SH-SY5Y (cell line): ENCODE results near the gene TAPBP.

Source experiments
- GATA2 ChIP-seq: IDR thresholded peaks from 2 replicates; pipeline ENCODE4 v1.6.1; 2011; ENCODE audit warnings: mild to moderate bottlenecking, low read depth, low read length
- GATA3 ChIP-seq: IDR thresholded peaks from 2 replicates; pipeline ENCODE4 v1.6.1; 2011; ENCODE audit warnings: low read depth, mild to moderate bottlenecking, low read length, moderate library complexity

- TF ChIP-seq GATA2 (no peak), GATA3 (no peak)
These were observed 31.1 kb upstream of the TAPBP start for GRCh38 chr6:33344701-33345697.
